ENCODE data around the gene SPINK8. TPM values are rescaled to one million over a fixed set of nuclear protein-coding genes. Genes with fewer than 3 reads are reported as not detected.
"Not testable (repeated sequence)": the region's sequence is repeated elsewhere in the genome, so short reads cannot be mapped to it uniquely, and the experiment has no call there.

The SPINK8 gene
- total RNA-seq, 2 donors from 2014 or later: not detected

GRCh38 chr3:48343432-48343831 is 10.0 kb upstream of the SPINK8 start:
- no peak for TF ChIP-seq CTCF (IDR thresholded peaks at IDR 0.05)
- no peaks in the 10 kb centered on the region for H3K4me1 ChIP-seq
- no peak overlapping the region for H3K9ac ChIP-seq (ENCODE audit: low read depth in 2 of 2, low read length in 2 of 2)

GRCh38 chr3:48338635-48339034 is 5.2 kb upstream of the SPINK8 start:
- DNase-seq: no peak
- Histone ChIP-seq H3K9me3 (no peaks in the 10 kb centered on the region), H3K4me1 (no peaks in the 10 kb centered on the region), H3K27ac (no peak overlapping the region), H3K4me3 (no peak overlapping the region), H3K27me3 (no peaks in the 10 kb centered on the region), H3K36me3 (no peaks in the 10 kb centered on the region), H3K9ac (ENCODE audit: low read depth in 2 of 2, low read length in 2 of 2) (no peak overlapping the region)
- TF ChIP-seq CTCF (IDR thresholded peaks at IDR 0.05): no peak
- intact Hi-C loops (cut with DNase I): no loop called here

More at GRCh38 chr3:48343432-48343831, 10.0 kb upstream of the SPINK8 start:
- no peak overlapping the region for H3K27ac ChIP-seq
- H3K4me3 ChIP-seq: no peak overlapping the region
- intact Hi-C loops (cut with DNase I): no loop called here
- no peak for DNase-seq
- H3K27me3 ChIP-seq: no peaks in the 10 kb centered on the region
- no peaks in the 10 kb centered on the region for H3K9me3 ChIP-seq
- H3K36me3 ChIP-seq: no peaks in the 10 kb centered on the region

- H3K36me3 ChIP-seq; H3K9ac ChIP-seq (ENCODE audit: low read depth in 2 of 2, low read length in 2 of 2); H3K9me3 ChIP-seq; H3K4me1 ChIP-seq; intact Hi-C loops (cut with DNase I); H3K27me3 ChIP-seq; H3K27ac ChIP-seq; H3K4me3 ChIP-seq; DNase-seq: not testable (repeated sequence)
Observed at GRCh38 chr3:48337536-48337935, 4.1 kb upstream of the SPINK8 start.

- H3K4me1 ChIP-seq; H3K36me3 ChIP-seq; intact Hi-C loops (cut with DNase I); H3K27me3 ChIP-seq; H3K27ac ChIP-seq; DNase-seq; H3K9me3 ChIP-seq; H3K4me3 ChIP-seq; H3K9ac ChIP-seq (ENCODE audit: low read depth in 2 of 2, low read length in 2 of 2): not testable (repeated sequence)
Observed at GRCh38 chr3:48335286-48335685, 1.8 kb upstream of the SPINK8 start.

GRCh38 chr3:48334605-48335004 is 1.1 kb upstream of the SPINK8 start:
- Histone ChIP-seq H3K4me1 (no peaks in the 10 kb centered on the region), H3K36me3 (no peaks in the 10 kb centered on the region), H3K4me3 (no peak overlapping the region), H3K27ac (no peak overlapping the region), H3K27me3 (no peaks in the 10 kb centered on the region), H3K9ac (ENCODE audit: low read depth in 2 of 2, low read length in 2 of 2) (no peak overlapping the region), H3K9me3 (no peaks in the 10 kb centered on the region)
- no peak for TF ChIP-seq CTCF (IDR thresholded peaks at IDR 0.05)
- intact Hi-C loops (cut with DNase I): no loop called here
- no peak for DNase-seq

GRCh38 chr3:48331706-48332435 is 1.6 kb downstream of the SPINK8 start:
- H3K4me1 ChIP-seq; H3K27ac ChIP-seq; H3K36me3 ChIP-seq; H3K9me3 ChIP-seq; H3K27me3 ChIP-seq; DNase-seq; H3K4me3 ChIP-seq; H3K9ac ChIP-seq (ENCODE audit: low read depth in 2 of 2, low read length in 2 of 2); intact Hi-C loops (cut with DNase I): not testable (repeated sequence)

- Histone ChIP-seq H3K9ac (ENCODE audit: low read depth in 2 of 2, low read length in 2 of 2) (no peak overlapping the region), H3K4me3 (no peak overlapping the region), H3K36me3 (no peaks in the 10 kb centered on the region), H3K27ac (no peak overlapping the region), H3K4me1 (no peaks in the 10 kb centered on the region), H3K9me3 (no peaks in the 10 kb centered on the region), H3K27me3 (no peaks in the 10 kb centered on the region)
- intact Hi-C loops (cut with DNase I): no loop called here
- TF ChIP-seq CTCF (IDR thresholded peaks at IDR 0.05): no peak
- no peak for DNase-seq
Observed at GRCh38 chr3:48320996-48321395, 12.5 kb downstream of the SPINK8 start.
